Suprapubic skin (tissue), 4 donors: ENCODE data around the gene CACNA2D3. TPM values are rescaled to one million over a fixed set of nuclear protein-coding genes. Genes with fewer than 3 reads are reported as not detected.

Experiments
- DNase-seq, 2 donors: peaks; one replicate each; pipeline ENCODE4 v3.0.0-alpha.2; 2019; ENCODE audit warnings: low spot score in 2 of 2
- H3K27ac ChIP-seq: fragments of 200-600 bp; sonication (generic); one replicate; pipeline ENCODE4 v1.5.1; 2019
- H3K27me3 ChIP-seq: fragments of 200-600 bp; sonication (generic); one replicate; pipeline ENCODE4 v1.5.1; 2019
- H3K36me3 ChIP-seq: fragments of 200-600 bp; sonication (generic); one replicate; pipeline ENCODE4 v1.5.1; 2019
- H3K4me1 ChIP-seq: fragments of 200-600 bp; sonication (generic); one replicate; pipeline ENCODE4 v1.5.1; 2019
- H3K4me3 ChIP-seq: fragments of 200-600 bp; sonication (generic); one replicate; pipeline ENCODE4 v1.5.1; 2019; ENCODE audit warnings: mild to moderate bottlenecking
- H3K9me3 ChIP-seq: fragments of 200-600 bp; sonication (generic); one replicate; pipeline ENCODE4 v1.5.1; 2019
- EP300 ChIP-seq: sonication (generic); formaldehyde crosslinking; IDR thresholded peaks from one replicate; pipeline ENCODE4 v1.6.1; 2017; ENCODE audit warnings: antibody characterized with exemption
- POLR2A ChIP-seq, 2 donors: fragments of 450-650 bp; IDR thresholded peaks; one replicate each; pipeline ENCODE4 v1.6.1; 2017; ENCODE audit warnings: antibody characterized with exemption in 2 of 2, mild to moderate bottlenecking in 2 of 2, moderate library complexity in 2 of 2
- POLR2AphosphoS5 ChIP-seq, 3 donors: sonication (generic); formaldehyde crosslinking; IDR thresholded peaks; one replicate each; pipeline ENCODE4 v1.6.1; 2017; ENCODE audit warnings: antibody characterized with exemption in 3 of 3
- WGBS: methylation state at CpG from one replicate; pipeline ENCODE4 v1.1.5; 2018; 5-methylcytosine and 5-hydroxymethylcytosine counted together
- total RNA-seq, 4 donors: library from RNA; depleted of rRNA; stranded (reverse); fragments of >200 nt; gene quantifications; one replicate each; pipeline ENCODE4 v1.1.0, GENCODE V29; 2016
- TF ChIP-seq, protein P1 (sequence below), 2 donors: fragments of 200-600 bp in 1 of 2; fragments of 450-650 bp in 1 of 2; sonication (generic) in 1 of 2; IDR thresholded peaks; one replicate each; pipeline ENCODE4 v1.5.1; 2016 to 2019; ENCODE audit warnings: antibody characterized with exemption in 2 of 2, mild to moderate bottlenecking in 1 of 2, moderate library complexity in 1 of 2

Gene CACNA2D3
- total RNA-seq, 4 donors from 2014 or later = 0.42 to 2.8 (median 0.95) TPM

DNA sequence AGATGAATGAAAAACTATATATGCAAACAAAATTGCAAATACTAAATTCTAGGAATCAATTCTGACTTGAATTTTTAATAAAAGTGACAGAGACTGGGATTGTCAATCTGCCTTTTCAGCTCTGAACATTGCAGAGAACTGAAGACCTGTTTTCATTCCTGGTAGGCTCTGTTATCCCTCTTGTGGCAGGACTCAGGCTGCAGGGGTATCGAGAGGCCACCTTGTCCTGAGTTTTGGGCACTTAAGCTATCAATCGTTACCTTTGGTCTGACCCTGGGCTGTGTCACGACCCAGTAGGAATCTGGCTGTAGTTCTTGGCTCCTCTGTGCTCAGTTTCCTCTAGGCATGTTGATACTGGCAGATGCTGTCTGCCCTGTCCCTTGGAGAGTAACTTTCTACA, 238.0 kb downstream of the CACNA2D3 start:
- H3K4me1 ChIP-seq = peaks cover 15% of the 10 kb centered on the region
- DNase-seq = no peak
- no peaks in the 10 kb centered on the region for H3K27me3 ChIP-seq
- no peak overlapping the region for H3K4me3 ChIP-seq
- no peak overlapping the region for H3K27ac ChIP-seq
- no peaks in the 10 kb centered on the region for H3K9me3 ChIP-seq
- TF ChIP-seq POLR2AphosphoS5 (IDR thresholded peaks at IDR 0.05) (no peak), POLR2A (IDR thresholded peaks at IDR 0.05) (no peak), EP300 (no peak)
- TF ChIP-seq, protein P1, sequence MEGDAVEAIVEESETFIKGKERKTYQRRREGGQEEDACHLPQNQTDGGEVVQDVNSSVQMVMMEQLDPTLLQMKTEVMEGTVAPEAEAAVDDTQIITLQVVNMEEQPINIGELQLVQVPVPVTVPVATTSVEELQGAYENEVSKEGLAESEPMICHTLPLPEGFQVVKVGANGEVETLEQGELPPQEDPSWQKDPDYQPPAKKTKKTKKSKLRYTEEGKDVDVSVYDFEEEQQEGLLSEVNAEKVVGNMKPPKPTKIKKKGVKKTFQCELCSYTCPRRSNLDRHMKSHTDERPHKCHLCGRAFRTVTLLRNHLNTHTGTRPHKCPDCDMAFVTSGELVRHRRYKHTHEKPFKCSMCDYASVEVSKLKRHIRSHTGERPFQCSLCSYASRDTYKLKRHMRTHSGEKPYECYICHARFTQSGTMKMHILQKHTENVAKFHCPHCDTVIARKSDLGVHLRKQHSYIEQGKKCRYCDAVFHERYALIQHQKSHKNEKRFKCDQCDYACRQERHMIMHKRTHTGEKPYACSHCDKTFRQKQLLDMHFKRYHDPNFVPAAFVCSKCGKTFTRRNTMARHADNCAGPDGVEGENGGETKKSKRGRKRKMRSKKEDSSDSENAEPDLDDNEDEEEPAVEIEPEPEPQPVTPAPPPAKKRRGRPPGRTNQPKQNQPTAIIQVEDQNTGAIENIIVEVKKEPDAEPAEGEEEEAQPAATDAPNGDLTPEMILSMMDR (IDR thresholded peaks at IDR 0.05) = no peak
- no peaks in the 10 kb centered on the region for H3K36me3 ChIP-seq
- 88% methylated on average over 1 of the region's 3 CpGs for WGBS

DNA sequence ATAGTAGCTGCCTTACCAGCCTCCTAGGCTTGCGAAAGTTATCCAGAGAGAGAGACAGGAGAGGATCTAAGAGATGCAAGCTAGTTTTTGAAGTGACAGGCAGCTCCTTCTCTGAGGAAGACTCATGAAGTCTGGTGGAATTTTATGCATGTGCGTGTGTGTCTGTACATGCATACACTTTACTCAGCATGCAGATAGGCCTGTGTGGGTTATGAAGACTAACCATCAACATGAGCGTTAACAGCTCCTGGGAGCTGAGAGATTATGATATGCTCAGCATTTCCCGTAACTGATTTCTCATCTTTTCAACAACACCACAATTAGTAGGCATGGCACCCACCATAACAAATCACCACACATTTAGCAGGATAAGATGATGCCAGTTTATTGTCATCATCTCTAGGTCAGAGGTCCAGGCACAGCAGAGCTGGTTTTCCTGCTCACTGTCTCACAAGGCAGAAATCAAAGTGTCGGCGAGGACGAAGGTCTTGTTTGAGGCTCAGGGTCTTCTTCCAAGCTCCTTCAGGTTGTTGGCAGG, 239.5 kb downstream of the CACNA2D3 start:
- no peak for DNase-seq
- Histone ChIP-seq H3K4me3 (no peak overlapping the region), H3K9me3 (no peaks in the 10 kb centered on the region), H3K27ac (no peak overlapping the region), H3K27me3 (no peaks in the 10 kb centered on the region), H3K36me3 (no peaks in the 10 kb centered on the region), H3K4me1 (peaks cover 8% of the 10 kb centered on the region)
- TF ChIP-seq, protein P1 (IDR thresholded peaks at IDR 0.05) = no peak
- TF ChIP-seq POLR2AphosphoS5 (IDR thresholded peaks at IDR 0.05) = no peak
- no peak for TF ChIP-seq POLR2A (IDR thresholded peaks at IDR 0.05)
- TF ChIP-seq EP300 = no peak
- WGBS = 96% methylated on average over 7 of the region's 7 CpGs

DNA sequence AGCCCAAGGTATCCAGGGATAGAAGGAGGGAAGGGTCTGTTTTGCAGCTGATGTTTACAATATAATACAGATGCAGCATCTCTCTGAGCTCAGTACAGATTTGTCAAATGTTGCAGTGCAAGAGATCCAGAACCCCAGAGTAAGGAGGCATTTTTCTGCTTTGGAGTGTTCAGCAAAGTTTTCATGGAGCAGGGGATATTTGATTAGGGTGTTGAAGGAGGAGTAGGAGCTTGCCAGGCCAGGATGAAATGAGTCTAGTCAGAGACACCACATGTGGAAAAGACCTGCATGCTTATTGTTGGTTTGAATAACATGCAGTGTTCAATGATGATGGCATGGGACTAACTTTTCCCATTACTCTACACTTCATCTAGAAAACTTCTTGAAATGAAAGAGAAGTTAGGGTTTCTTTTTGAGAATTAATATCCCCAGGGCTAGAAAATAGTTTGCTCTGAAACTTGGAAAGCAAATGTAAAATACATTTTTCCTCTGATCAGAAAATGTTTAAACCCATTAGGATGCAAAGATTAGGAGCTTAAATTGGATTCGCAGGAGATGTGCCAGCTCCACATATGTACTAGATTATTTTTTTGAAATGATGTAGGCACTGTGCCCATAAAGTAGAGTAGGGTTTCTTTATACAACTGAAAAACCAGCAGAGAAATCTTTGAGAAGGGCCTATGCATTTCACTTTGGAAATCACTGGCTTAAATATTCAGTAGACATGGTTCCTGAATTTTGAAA, 243.8 kb downstream of the CACNA2D3 start:
- Histone ChIP-seq H3K4me1 (no peaks in the 10 kb centered on the region), H3K36me3 (no peaks in the 10 kb centered on the region), H3K27me3 (no peaks in the 10 kb centered on the region), H3K9me3 (no peaks in the 10 kb centered on the region), H3K27ac (no peak overlapping the region), H3K4me3 (no peak overlapping the region)
- TF ChIP-seq EP300 (no peak), POLR2AphosphoS5 (IDR thresholded peaks at IDR 0.05) (no peak), POLR2A (IDR thresholded peaks at IDR 0.05) (no peak)
- TF ChIP-seq, protein P1 (IDR thresholded peaks at IDR 0.05) = no peak
- no peak for DNase-seq
- 41% methylated on average over 1 of the region's 1 CpG for WGBS

DNA sequence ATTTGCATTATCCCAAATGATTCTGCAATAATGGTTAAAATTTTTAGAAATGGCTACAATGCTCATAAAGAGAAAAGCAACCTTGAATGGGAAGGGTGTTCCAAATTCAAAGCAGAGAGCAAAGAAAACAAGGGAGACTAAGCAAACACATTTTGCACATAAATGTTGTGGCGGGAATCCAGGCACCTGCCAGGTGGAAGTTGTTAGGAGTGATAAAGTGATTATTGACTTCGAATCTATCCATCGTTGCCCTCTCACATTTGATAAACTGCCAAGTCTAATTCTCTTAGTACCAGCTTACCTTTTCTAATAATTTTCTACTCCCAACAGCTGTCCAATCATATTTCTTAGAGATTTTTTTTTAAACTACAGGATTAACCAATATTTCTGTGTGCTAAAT, 244.5 kb downstream of the CACNA2D3 start:
- H3K27ac ChIP-seq = no peak overlapping the region
- H3K36me3 ChIP-seq = no peaks in the 10 kb centered on the region
- H3K4me3 ChIP-seq = no peak overlapping the region
- WGBS = 62% methylated on average over 3 of the region's 3 CpGs
- no peaks in the 10 kb centered on the region for H3K27me3 ChIP-seq
- no peaks in the 10 kb centered on the region for H3K9me3 ChIP-seq
- DNase-seq = no peak
- no peaks in the 10 kb centered on the region for H3K4me1 ChIP-seq
- TF ChIP-seq, protein P1 (IDR thresholded peaks at IDR 0.05) = no peak
- TF ChIP-seq POLR2AphosphoS5 (IDR thresholded peaks at IDR 0.05) (no peak), EP300 (no peak), POLR2A (IDR thresholded peaks at IDR 0.05) (no peak)

DNA sequence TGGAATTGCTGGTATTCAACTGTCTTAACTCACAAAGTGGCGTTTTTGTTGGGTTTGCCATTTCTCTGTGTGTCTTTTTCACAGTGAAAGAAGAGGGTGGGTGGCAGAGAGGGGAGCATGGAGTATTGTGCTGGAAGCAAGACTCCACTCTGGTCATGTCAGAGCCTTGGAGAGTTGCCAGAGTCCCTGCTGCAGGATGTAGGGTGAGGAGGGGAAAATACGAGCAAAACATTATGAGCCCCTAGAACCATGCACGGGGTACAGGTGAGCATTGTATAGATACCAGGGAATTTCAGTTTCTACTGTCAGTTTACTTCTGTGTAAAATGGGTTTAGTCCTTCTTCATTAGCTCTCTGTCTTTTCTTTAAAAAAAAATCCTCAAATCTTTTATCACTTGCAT, 249.9 kb downstream of the CACNA2D3 start:
- no peak overlapping the region for H3K4me3 ChIP-seq
- no peaks in the 10 kb centered on the region for H3K9me3 ChIP-seq
- H3K4me1 ChIP-seq = no peaks in the 10 kb centered on the region
- H3K27me3 ChIP-seq = no peaks in the 10 kb centered on the region
- no peak for TF ChIP-seq EP300
- TF ChIP-seq, protein P1 (IDR thresholded peaks at IDR 0.05) = no peak
- TF ChIP-seq POLR2AphosphoS5 (IDR thresholded peaks at IDR 0.05) = no peak
- no peak for TF ChIP-seq POLR2A (IDR thresholded peaks at IDR 0.05)
- 77% methylated on average over 3 of the region's 3 CpGs for WGBS
- DNase-seq = no peak
- no peak overlapping the region for H3K27ac ChIP-seq
- no peaks in the 10 kb centered on the region for H3K36me3 ChIP-seq
